Head of caudate nucleus (tissue), 42 donors: ENCODE measurements around the gene CHMP2A.
"Not testable (repeated sequence)": the region's sequence is repeated elsewhere in the genome, so short reads cannot be mapped to it uniquely, and the experiment has no call there.

Experiments used
- DNase-seq, 42 donors: peaks; one replicate each; pipeline versions ENCODE4 v3.0.0 to v3.0.0-alpha.2; 2020 to 2021; ENCODE audit warnings: mixed read lengths in 7 of 42
- intact Hi-C: fragments of 100-400 bp; cut with DNase I; formaldehyde crosslinking; loops from one replicate; pipeline ENCODE4 v1.15.0; 2022

The CHMP2A gene

DNA sequence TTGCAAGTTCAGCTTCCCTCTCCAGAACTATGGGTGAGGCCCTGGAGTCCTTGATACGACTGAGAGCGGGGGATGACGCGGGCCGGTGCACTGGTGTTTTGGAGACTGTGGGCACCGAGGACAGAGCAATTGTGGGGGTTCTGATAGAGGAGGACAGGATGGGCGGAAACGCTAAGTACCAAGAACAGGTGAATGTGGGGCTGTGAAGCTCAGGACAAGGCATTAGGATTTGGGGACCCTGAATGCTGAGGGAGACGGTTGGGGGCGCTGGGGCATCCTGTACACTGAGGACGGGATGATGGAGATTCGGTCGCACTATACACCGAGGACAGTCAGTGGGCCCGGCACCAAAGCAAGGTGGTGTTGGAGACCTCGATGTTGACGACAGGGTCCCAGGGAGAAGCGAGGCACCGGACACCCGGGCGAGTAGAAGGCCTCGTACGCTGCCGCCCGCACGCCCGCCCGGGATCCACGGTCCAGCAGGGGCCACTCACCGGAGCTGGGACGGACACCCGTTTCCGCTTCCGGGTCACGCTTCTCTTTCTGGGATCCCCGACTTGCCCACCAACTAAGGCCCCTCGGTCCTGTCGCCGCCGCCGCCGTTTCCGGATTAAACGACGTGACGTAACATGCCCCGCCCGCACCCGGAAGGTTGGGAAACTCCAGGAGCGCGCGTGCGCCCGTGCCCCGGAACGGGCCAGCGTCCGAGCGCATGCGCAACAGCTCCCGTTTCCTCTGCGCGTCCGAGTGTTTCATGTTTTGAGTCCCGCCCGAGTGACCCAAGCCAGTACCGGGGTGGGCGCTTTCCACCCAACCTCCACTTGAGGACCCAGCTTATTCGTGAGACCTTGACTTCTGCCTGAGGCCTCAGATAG lies at the start of gene CHMP2A:
Gene CHMP2A (minus strand): TSS at position 612 of the 875 bp plus-strand sequence. CDS start 893 bp downstream, outside the sequence.
- intact Hi-C loops: no loop called here
- DNase-seq: peak; percentile 96 to 100 (median 99)

DNA sequence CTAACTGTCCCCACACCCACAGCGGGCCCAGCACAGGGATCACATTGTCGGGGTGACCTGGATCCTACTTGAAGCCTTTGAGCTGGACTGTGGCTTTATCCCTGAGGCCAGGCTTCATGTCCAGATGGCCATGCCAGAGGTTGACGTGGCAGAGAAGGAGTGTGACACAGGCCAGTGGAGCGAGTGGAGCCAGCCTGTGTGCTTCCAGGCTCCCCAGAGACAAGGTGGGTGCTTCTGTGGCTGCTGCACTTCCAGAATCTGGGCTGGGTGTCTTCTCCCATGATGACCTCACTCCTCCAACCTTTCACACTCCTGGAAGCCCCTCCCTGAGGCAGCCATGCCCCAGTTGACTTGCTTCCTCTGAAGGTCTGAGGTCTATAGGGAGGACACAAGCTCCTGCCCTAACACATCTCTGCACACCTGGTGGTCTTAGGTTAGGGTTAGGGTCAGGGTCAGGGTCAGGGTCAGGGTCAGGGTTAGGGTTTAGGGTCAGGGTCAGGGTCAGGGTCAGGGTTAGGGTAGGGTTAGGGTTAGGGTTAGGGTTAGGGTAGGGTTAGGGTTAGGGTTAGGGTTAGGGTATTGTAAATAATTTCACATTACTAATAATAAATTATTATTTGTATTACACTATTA lies 31.3 kb upstream of the CHMP2A start:
- intact Hi-C loops: no loop called here
- DNase-seq: peak in 7 of 42 donors; percentile 1 to 18 (median 12)

DNA sequence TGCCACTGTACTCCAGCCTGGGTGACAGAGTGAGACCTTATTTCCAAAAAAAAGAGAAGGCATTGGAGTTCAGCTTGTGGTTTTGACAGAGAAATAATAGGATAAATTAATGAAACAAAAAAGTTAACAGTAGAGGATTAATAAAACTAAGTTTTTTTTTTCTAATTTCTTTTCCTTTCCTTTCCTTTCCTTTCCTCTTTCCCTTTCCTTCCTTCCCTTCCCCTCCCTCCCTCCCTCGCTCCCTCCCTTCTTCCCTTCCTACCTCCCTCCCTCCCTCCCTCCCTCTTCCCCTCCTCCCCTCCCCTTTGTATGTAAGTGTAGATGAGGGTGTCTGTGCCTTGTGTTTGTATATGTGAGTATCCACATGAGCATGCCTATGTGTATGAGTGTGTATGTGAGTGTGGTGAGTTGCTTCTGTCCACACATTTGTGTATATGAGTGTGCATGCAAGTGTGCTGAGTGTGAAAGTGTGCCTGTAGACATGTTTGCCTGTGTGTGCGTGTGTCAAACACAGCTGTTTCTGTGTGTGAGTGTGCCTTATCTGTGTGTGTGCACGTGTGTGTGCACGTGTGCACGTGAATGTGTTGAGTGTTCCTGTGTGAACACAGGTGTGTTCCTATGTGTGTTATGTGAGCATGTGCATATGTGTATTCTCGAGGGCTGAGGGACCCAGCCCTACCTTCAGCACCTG lies 30.7 kb upstream of the CHMP2A start:
- intact Hi-C loops: no loop called here
- peak in 1 of 42 donors; percentile 20 for DNase-seq

DNA sequence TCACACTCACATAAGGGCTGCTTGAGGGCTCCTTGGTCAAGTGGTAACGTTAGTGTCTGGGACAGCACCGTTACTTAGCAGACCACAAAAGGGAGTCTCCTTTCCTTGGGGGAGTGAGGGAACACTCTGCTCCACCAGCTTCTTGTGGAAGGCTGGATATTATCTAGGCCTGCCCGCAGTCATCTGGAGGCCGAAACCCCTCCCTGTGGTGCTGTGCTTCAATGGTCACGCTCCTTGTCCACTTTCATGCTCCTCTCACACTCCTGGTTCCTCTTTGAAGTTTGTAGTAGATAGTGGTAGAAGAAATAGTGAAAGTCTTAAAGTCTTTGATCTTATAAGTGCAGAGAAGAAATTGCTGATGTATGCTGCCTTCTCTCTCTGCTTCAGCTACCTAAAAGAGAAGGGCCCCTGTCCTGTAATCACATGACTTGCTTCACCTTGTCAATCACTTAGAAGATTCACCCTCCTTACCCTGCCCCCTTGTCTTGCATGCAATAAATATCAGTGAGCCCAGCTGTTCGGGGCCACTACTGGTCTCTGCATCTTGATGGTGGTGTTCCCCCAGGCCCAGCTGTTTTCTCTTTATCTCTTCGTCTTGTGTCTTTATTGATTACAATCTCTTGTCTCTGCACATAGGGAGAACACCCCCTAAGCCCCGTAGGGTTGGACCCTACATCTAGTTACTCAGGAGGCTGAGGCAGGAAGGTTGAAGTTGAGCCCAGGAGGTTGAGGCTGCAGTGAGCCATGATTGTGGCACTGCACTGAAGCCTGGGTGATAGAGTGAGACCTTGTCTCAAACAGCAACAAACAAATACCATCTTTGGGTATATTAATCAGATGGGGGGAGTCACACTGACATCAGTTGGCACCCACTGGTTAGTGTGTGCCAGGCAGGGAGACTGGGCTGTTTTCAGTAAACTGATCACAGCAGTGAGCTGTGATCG lies 29.9 kb upstream of the CHMP2A start:
- peak in 3 of 42 donors; percentile 1 to 27 (median 6) for DNase-seq
- intact Hi-C loops: no loop called here

DNA sequence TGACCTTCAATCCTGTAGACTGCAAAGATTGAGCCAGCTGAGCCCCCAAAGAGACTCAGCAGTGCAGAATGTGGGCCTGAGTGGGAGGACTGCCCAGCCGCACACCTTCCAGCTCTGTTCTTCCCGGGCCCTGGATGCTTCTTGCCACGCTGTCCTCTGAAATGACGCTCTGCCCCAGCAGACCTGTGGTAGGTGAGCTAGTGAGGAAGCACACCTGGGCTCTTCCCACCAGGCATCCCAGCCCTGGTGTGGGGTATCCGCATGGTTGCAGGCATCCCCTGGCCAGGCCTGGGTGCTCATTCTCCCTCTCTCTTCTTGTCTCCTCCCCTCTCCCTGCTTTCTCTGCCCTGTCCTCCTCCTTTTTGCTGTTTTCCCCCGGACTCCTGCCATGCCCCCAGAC lies 28.1 kb upstream of the CHMP2A start:
- intact Hi-C loops: no loop called here
- peak in 6 of 42 donors; percentile 1 to 18 (median 6) for DNase-seq

DNA sequence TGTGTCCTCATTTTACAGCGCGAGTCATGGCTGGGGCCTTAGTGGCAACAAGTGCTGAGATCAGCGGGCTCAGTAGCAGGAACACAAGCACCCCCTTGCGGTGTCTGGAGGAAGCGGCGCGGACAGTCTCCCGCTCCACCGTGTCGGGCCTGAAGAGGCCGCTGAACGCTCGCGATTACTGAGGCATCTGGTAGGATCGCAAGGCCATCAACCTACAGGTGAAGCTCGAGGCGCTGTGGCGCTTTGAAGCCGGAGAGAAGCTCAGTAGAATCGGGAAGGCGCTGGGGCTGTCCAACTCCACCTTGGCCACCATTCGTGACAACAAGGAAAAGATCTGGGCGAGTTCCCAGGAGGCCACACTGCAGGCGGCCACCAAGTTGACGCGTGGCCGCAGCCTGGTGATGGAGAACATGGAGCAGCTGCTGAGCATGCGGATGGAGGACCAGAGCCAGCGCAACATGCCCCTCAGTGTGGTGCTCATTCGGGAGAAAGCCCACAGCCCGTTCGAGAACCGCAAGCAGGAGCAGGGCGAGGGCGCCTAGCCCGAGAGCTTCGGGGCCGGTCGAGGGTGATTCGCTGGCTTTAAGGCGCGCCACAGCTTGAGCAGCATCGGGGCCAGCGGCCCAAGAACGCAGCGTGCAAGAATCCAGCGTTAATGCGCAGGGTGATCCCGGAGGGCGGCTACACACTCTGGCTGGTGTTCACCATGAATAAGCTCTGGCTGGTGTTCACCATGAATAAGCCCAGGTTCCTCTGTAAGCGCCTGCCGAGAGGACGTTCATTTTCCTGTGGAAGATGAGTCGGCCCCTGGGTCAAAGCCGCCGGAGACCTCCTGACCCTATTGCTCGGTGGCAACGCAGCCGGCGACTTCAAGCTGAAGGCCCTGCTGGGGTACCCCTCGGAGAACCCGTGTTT lies 26.6 kb upstream of the CHMP2A start:
- intact Hi-C loops: no loop called here
- DNase-seq: peak; percentile 40 to 92 (median 80)

DNA sequence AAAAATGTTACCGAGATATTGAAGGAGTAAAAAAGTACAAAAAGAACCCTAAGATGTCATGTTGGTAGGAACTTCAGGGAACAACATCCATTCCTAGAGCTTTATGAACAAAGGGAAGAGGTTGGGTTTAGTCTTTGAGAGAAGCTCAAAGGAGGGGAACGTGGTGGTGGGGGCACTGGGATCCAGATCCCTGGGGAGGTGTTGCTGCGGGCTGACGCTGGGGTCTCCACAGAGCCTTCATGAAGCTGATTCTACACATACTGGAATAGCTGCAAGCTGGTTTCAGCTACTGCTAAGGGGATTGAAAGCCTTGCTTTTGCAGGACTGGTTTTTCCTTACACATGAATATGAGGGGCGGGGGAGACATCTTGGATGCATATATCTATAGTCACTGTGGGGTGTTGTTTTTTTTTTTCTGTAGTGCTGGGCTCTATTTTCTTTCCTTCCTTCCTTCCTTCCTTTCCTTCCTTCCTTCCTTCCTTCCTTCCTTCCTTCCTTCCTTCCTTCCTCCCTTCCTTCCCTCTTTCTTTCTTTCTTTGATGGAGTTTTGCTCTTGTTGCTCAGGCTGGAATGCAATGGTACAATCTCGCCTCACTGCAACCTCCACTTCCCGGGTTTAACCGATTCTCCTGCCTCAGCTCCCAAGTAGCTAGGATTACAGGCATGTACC lies 24.7 kb upstream of the CHMP2A start:
- DNase-seq: peak in 5 of 42 donors; percentile 0 to 25 (median 13)
- intact Hi-C loops: no loop called here

DNA sequence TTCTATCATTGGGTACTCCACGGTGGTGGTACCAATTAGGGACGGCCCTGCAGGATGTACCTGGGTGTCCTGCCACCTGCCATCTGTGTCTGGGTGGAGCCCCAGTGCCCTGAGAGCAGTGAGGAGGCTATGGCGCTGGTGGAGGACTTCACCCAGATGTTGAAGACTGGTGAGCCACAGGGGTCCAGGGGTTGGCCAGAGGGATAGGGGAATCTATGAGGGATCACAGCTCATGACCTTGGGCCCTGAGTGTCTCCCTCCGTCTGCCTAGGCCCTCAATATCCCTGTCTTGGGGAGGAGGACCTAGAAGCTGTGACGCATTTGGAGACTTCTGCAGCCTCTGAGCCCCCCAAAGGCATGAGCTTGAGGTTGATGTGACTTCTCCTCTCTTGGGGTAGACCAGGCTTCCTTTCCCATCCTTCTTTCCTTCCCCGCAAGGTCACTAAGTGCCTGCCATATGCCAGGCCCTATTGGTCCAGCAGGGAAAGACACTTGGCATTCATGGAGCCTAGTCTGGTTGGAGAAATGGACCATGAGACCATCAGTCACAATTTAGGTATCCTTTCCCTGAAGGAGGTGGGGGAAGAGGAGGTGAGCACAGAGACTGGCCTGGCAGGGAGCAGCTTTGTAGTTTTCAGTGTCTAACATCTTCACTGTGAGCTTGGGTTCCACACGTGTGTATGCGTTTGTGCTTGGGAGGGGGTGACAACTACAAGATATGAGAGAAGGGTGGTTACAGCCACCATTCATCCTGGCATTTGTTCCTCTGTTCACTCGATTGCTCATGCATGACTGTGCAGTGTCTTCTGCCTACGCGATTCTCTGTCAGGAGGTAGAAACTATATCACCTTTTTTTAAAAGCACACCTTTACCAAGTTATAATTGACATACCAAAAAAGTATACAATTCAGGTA lies 23.4 kb upstream of the CHMP2A start:
- peak in 24 of 42 donors; percentile 9 to 81 (median 49) for DNase-seq

DNA sequence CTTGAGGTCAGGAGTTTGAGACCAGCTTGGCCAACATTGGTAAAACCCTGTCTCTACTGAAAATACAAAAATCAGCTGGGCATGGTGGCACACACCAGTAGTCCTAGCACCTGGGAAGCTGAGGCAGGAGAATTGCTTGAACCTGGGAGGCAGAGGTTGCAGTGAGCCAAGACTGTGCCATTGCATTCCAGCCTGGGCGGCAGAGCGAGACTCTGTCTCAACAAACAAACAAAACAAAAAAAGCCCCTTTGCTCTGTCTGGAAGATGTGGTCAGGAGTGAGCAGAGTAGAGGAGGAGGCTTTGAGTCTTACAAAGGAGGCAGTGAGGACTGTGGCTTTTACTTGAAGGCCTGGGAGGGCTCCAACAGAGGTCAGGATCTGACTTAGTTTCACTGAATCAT lies 22.7 kb upstream of the CHMP2A start:
- intact Hi-C loops: not testable (repeated sequence)
- peak in 6 of 42 donors; percentile 3 to 22 (median 10) for DNase-seq

More for the DNA sequence above, 23.4 kb upstream of the CHMP2A start:
- intact Hi-C loops: no loop called here

DNA sequence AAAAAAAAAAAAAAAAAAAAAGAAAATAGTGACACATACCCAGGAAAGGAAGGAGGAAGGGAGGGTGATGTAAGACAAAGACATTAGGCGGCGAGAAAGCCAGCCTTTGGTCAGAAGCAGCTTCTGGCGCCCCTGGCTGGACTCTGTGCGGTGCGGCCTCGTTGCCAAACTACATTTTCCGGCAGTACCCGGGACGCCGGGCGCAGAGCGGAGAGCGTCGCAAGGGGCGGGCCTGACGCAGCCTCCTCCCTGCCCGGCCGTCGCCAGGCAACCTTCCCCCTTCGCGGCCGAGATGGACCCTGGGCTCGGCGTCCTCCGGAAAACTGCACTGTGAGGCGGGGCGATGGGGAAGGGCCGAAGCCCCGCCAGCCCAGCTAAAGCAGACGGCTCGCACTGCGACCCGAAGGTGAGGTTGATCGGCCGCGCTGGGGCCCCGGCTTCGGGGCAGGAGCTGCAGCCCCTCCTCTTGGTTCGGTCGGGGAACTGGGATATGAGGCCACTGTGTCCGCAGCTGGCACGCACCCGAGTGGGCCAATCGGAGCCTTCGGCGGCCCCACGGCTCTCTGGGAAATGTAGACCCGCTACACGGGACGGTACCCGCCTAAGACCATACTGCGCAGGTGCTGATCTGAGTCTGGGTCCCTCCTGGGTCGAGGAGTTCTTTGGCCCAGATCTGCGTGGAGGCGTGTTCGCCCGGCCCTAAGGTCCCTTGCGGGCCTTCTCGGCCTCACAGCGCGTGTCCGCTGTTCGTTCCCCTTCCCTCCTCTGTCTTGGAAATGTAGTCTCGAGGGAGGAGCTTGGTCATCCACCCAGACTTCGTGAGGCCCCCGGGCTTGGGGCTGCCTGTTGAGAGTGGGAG lies 20.5 kb upstream of the CHMP2A start:
- intact Hi-C loops: no loop called here
- DNase-seq: peak; percentile 82 to 95 (median 91)

DNA sequence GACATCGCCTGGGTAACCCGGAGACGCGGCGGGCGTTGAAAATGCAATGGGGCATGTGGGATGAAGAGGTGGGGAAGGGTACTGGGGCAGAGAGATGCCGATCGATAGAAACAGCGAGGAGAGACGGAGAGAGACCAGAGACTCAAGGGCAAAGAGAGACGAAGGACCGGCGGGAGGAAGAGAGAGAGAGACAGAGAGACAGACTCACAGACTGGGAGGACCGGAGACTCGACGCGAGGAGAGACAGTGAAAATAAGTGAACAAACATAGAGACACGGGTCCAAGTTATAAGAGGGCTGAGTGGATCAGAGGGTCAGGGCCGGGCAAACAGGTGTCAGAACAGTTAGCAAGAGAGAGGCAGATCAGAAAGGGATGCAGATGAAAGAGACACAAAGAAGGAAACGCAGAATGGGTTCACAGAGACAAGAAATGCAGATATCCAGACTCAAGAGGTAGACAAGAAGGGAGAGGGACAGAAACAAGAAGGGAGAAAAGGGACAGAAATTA lies 18.8 kb upstream of the CHMP2A start:
- peak in 1 of 42 donors; percentile 41 for DNase-seq
- intact Hi-C loops: no loop called here

DNA sequence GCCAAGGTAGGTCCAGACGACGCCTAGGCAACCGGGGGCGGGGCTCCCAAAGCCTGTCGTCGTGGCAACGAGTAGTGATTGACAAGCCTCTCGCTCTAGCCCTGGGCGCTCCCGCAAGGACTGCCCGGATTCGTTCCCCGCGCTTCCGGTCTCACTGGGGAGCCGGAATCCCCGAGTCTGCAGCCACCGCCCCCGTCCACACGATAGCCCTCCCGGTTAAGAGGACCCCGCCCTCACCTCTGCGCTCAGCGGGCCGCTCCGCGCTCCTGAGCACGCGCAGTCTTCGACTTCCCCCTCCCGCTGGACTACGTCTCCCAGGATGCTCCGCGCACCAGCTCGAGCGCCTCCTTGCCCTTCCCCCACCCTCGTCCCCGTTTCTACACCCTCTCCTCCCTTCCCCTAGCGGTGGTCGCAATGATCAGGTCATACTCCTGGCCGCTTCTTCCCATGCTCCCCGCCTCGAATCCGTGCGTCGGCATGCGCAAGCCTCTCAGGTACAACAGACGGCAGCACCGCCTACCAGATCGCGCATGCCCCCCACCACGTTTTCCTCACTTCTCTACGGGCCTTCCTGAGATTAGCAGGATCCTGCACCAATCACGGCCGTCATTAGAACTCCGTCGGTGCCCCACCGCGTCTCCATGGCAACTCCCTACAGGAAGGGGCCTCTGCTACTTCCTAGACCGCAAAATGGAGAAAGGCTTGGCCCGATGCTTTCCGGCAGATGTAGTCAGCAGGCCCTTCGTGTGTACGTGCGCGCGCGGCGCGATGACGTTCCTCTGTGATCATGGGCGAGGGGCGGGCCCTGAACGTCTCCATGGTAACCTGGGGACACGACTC lies 18.1 kb upstream of the CHMP2A start, which contains the start of gene MZF1:
Gene MZF1 (minus strand): TSS at position 518 of the 840 bp plus-strand sequence. CDS start 1,946 bp downstream, outside the sequence.
- DNase-seq: peak; percentile 98 to 100 (median 100)
- intact Hi-C loops: no loop called here

DNA sequence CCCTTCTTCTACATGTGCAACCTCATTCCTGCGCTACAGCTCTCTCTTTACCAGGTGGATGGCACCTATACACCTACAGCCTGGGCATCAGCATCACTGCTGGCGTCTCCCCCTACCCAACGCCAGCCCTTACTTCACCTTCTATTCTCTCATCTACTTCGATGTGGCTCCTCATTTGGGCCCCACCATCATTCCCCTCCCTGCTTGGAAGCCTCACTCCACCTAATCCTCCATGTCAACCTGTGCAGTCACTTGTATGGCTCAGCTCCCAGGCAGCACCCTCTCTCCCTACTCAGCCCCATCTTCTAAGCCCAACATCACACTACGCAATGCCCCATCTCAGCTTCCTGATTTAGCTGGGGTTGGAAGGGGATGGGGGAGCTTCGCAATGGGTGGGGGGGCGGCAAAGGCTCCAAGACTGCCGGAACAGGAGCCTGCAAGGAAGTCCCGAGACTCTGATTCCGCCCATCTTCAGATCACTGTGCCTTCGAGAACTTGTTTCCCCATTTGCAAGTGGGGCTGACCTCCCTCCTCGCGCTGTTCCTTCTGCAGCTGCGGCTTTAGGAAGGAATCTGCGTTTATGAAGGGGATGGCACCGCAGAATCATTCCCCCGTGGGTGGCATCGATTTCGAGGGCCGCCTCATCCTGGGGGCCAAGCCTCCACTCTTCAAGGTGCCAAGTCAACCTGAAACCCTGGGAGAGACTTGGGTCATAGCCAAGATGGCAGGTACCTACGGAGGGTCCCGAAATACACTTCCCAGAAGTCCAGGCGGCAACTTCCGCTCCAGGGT lies 17.3 kb upstream of the CHMP2A start:
- intact Hi-C loops: no loop called here
- DNase-seq: peak in 3 of 42 donors; percentile 4 to 20 (median 5)
